ENCODE results near the gene PLAU. TPM values are rescaled to one million over a fixed set of nuclear protein-coding genes. Genes with fewer than 3 reads are reported as not detected.

Gene PLAU
- 1 to 10 TPM; 3.0 to 5.3 TPM for total RNA-seq

- peaks cover 36% of the 10 kb centered on the region for H3K27me3 Mint-ChIP-seq
- peaks cover 24% of the 10 kb centered on the region for H3K36me3 Mint-ChIP-seq (ENCODE audit: low read depth)
- POLR2A ChIA-PET: interaction anchor here (0.9 to 1.2 kb wide), 8 partner anchors 9 to 30 kb away, joined by 3 to 6 read pairs (median 3); no protein-coding TSS in a partner anchor
- peak; percentile 58 for DNase-seq
- H3K27ac Mint-ChIP-seq: peak within 1 kb of the TSS; percentile 76
- peak within 1 kb of the TSS; percentile 96 for H3K4me3 Mint-ChIP-seq
- peaks cover 49% of the 10 kb centered on the region for H3K4me1 Mint-ChIP-seq
- H3K9me3 Mint-ChIP-seq: no peaks in the 10 kb centered on the region
- CTCF ChIA-PET: interaction anchor here (0.6 to 1.6 kb wide), 5 partner anchors 8 to 145 kb away, joined by 3 to 7 read pairs (median 3); no protein-coding TSS in a partner anchor
Measured at GRCh38 chr10:73910764-73911552, at the start of gene PLAU. Gene PLAU, plus strand, starts transcription at chr10:73911132. Its CDS starts 424 bp downstream, at chr10:73911556.

DNA sequence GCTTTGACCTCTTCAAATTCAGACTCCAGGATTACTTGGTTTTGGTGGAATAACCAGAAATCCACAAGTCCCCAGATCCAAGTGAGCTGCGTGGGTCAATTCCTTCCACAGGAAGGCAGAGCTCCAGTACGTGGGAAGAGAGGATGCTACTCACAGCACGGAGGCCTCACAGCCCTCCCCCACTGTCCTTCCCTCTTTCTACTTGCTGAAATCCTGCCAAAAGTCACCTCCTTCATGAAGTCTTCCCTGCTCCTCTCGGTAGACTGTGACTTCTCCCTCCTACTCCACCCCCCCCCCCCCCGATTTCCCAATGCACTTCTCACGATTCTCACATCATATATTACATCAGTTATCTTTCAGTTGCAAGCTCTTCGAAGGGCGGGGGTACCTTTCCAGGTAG, 48.9 kb upstream of the PLAU start:
- DNase-seq: no peak
- ChIA-PET POLR2A (interaction anchor here (0.9 to 2.1 kb wide), 6 partner anchors 10 to 367 kb away, joined by 3 to 7 read pairs (median 5); partner anchors contain the start of gene CAMK2G), CTCF (interaction anchor here (1.1 to 9.9 kb wide), 6 partner anchors 8 to 78 kb away, joined by 3 to 111 read pairs (median 7); no protein-coding TSS in a partner anchor)
- Mint-ChIP-seq H3K4me1 (peaks cover 95% of the 10 kb centered on the region), H3K27me3 (no peaks in the 10 kb centered on the region), H3K27ac (no peak overlapping the region), H3K4me3 (no peak overlapping the region), H3K9me3 (no peaks in the 10 kb centered on the region), H3K36me3 (ENCODE audit: low read depth) (peaks cover 70% of the 10 kb centered on the region)

GRCh38 chr10:73863039-73863817, 47.7 kb upstream of the PLAU start:
- H3K27ac Mint-ChIP-seq: peak overlapping the region; percentile 26

DNA sequence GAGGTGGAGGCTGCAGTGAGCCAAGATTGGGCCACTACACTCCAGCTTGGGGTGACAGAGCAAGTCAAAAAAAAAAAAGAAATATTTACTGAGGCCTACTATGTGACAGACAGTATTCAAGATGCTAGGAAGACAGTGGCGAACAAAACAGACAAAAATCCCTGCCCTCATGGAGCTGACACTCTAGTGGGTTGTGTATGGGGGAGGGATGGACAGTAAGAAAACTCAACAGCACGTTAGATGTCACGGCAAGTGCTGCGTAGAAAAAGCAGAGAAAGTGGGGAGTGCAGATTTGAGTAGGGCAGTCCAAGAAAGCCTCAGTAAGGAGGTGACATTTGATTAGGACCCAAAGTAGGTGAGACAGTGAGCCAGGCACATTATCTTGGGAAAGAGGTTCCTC, 46.7 kb upstream of the PLAU start:
- DNase-seq: no peak
- peaks cover 55% of the 10 kb centered on the region for H3K36me3 Mint-ChIP-seq (ENCODE audit: low read depth)
- ChIA-PET POLR2A (interaction anchor here (1.1 to 3.6 kb wide), 6 partner anchors 10 to 92 kb away, joined by 4 to 36 read pairs (median 8); partner anchors contain the start of gene CAMK2G), CTCF (interaction anchor here (0.7 to 9.9 kb wide), 7 partner anchors 10 to 19 kb away, joined by 3 to 111 read pairs (median 4); partner anchors contain the start of gene CAMK2G)
- H3K9me3 Mint-ChIP-seq: no peaks in the 10 kb centered on the region
- no peaks in the 10 kb centered on the region for H3K27me3 Mint-ChIP-seq
- H3K27ac Mint-ChIP-seq: peak overlapping the region; percentile 99
- peaks cover 92% of the 10 kb centered on the region for H3K4me1 Mint-ChIP-seq
- H3K4me3 Mint-ChIP-seq: peak overlapping the region; percentile 80

More at GRCh38 chr10:73863039-73863817, 47.7 kb upstream of the PLAU start:
- peaks cover 95% of the 10 kb centered on the region for H3K4me1 Mint-ChIP-seq
- no peak for DNase-seq
- H3K27me3 Mint-ChIP-seq: no peaks in the 10 kb centered on the region
- ChIA-PET CTCF (interaction anchor here (1.0 to 9.9 kb wide), 7 partner anchors 9 to 94 kb away, joined by 3 to 111 read pairs (median 5); no protein-coding TSS in a partner anchor), POLR2A (interaction anchor here (1.6 to 3.6 kb wide), 3 partner anchors 10 to 17 kb away, joined by 7 to 36 read pairs (median 8); partner anchors contain the start of gene CAMK2G)
- no peaks in the 10 kb centered on the region for H3K9me3 Mint-ChIP-seq
- H3K36me3 Mint-ChIP-seq (ENCODE audit: low read depth): peaks cover 59% of the 10 kb centered on the region
- no peak overlapping the region for H3K4me3 Mint-ChIP-seq

- Mint-ChIP-seq H3K4me3 (peak overlapping the region; percentile 80), H3K27me3 (no peaks in the 10 kb centered on the region), H3K9me3 (no peaks in the 10 kb centered on the region), H3K4me1 (peaks cover 87% of the 10 kb centered on the region), H3K27ac (peak overlapping the region; percentile 99), H3K36me3 (ENCODE audit: low read depth) (peaks cover 56% of the 10 kb centered on the region)
- ChIA-PET POLR2A (interaction anchor here (1.1 to 3.6 kb wide), 8 partner anchors 9 to 133 kb away, joined by 3 to 36 read pairs (median 8); partner anchors contain the start of genes CAMK2G and VCL), CTCF (interaction anchor here (1.2 to 9.9 kb wide), 6 partner anchors 9 to 75 kb away, joined by 3 to 111 read pairs (median 4); partner anchors contain the start of gene CAMK2G)
- DNase-seq: no peak
Measured at GRCh38 chr10:73865107-73865458, 45.8 kb upstream of the PLAU start.

DNA sequence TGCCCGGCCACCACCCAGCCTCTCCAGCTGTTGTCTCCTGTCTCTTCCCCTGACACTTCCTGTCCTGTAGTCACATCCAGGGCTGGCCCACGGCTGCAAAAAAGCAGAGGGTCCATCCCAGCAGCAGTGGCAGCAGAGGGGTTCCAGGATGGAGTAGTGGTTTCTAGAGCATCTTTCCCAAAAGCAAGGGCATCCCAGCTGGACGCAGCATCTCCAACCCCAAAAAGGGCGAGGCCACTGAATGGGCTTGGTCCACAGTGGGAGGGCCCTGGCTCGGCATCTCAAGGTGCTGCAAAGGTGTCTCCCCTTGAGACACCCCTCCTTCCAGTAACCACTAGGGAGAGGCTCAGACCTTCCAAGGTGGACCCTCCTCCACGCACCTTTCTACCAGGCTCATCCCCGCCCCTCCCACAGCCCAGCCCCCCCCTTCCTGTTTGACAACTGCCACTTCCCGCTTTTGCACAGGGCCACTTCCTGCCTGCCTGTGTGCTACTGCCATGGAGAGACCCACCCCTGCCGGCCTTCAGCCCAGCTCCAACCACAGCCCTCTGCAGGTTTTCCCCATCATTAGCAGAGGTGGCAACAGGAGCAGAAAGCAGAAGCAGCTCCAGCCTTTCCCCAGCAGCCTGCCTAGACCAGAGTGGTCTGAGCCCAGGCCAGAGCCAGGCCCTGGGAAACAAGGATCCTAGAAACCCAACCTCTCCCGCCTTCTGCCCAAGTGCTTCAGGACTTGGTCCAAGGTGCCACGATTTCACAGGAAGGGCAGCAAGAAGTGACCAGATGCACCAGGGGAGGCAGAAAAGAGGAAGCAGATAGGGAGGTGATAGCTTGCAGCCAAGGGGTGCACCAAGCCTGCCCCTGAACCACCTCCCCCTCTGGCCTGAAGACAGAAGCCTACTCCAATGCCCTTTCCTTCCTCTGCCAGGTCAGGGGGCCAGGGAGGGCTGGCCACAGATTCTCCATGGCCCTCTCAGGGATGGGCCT, 45.2 kb upstream of the PLAU start:
- Mint-ChIP-seq H3K4me3 (peak overlapping the region; percentile 80), H3K27me3 (no peaks in the 10 kb centered on the region), H3K9me3 (no peaks in the 10 kb centered on the region), H3K27ac (peak overlapping the region; percentile 99), H3K4me1 (peaks cover 86% of the 10 kb centered on the region), H3K36me3 (ENCODE audit: low read depth) (peaks cover 55% of the 10 kb centered on the region)
- ChIA-PET CTCF (interaction anchor here (0.9 to 9.9 kb wide), 10 partner anchors 8 to 125 kb away, joined by 3 to 111 read pairs (median 4); no protein-coding TSS in a partner anchor), POLR2A (interaction anchor here (0.7 to 3.6 kb wide), 11 partner anchors 9 to 132 kb away, joined by 3 to 36 read pairs (median 5); partner anchors contain the start of genes CAMK2G, CHCHD1 and VCL)
- DNase-seq: peak; percentile 70

- Mint-ChIP-seq H3K27ac (peak overlapping the region; percentile 99), H3K36me3 (ENCODE audit: low read depth) (peaks cover 60% of the 10 kb centered on the region), H3K4me1 (peaks cover 85% of the 10 kb centered on the region), H3K27me3 (no peaks in the 10 kb centered on the region), H3K9me3 (no peaks in the 10 kb centered on the region), H3K4me3 (peak overlapping the region; percentile 80)
- POLR2A ChIA-PET: interaction anchor here (1.0 to 3.6 kb wide), 3 partner anchors 8 to 94 kb away, joined by 4 to 36 read pairs (median 9); partner anchors contain the start of gene CAMK2G
- CTCF ChIA-PET: interaction anchor here (0.8 to 9.9 kb wide), 8 partner anchors 7 to 125 kb away, joined by 3 to 111 read pairs (median 4); no protein-coding TSS in a partner anchor
- no peak for DNase-seq
Measured at GRCh38 chr10:73866621-73867020, 44.3 kb upstream of the PLAU start.

DNA sequence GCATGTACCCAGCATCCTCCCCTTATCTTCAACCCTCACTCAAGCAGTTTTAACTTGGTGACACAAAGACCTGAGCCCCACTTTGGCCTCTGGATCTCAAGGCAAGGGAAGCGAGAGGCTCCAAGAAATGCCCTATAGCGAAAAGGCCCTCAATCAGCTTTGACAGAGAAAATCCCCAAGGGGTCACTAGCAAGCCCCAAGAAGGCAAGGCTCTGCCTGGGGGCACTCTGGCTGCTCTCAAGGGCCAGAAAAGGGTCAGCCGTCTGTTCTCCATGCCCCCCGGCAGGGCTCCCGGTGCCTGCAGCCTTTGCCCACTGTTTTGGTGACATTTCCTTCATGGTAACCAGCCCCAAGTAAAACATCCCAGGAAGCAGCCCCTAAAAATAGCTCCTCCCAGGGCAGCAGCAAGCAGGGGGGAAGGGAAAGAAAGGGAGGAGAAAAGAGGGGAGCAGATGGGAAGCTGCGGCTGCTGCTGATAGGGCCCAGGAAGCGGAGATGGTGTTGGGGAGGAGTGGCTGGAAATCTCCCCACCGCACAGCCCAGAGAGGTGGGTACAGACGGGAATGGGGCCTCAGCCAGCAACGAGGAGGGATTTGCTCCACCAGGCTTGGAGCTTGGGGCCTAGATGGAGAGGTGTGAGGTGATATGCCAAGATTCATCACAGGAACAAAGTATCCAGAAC, 43.7 kb upstream of the PLAU start:
- Mint-ChIP-seq H3K9me3 (no peaks in the 10 kb centered on the region), H3K4me3 (no peak overlapping the region), H3K27me3 (no peaks in the 10 kb centered on the region), H3K4me1 (peaks cover 85% of the 10 kb centered on the region), H3K36me3 (ENCODE audit: low read depth) (peaks cover 65% of the 10 kb centered on the region), H3K27ac (peak overlapping the region; percentile 99)
- ChIA-PET CTCF (interaction anchor here (0.8 to 9.9 kb wide), 2 partner anchors 12 to 74 kb away, joined by 3 to 111 read pairs; no protein-coding TSS in a partner anchor), POLR2A (interaction anchor here (1.4 to 3.6 kb wide), 3 partner anchors 7 to 12 kb away, joined by 4 to 36 read pairs (median 6); partner anchors contain the start of gene CAMK2G)
- DNase-seq: no peak

- peaks cover 65% of the 10 kb centered on the region for H3K36me3 Mint-ChIP-seq (ENCODE audit: low read depth)
Measured at GRCh38 chr10:73867871-73868631, 42.9 kb upstream of the PLAU start.

GRCh38 chr10:73868655-73869195, 42.2 kb upstream of the PLAU start:
- H3K36me3 Mint-ChIP-seq (ENCODE audit: low read depth): peaks cover 60% of the 10 kb centered on the region
- POLR2A ChIA-PET: interaction anchor here (1.2 to 1.5 kb wide), 3 partner anchors 9 to 12 kb away, joined by 3 to 6 read pairs (median 4); no protein-coding TSS in a partner anchor
- peak overlapping the region; percentile 8 for H3K27ac Mint-ChIP-seq

More at GRCh38 chr10:73867871-73868631, 42.9 kb upstream of the PLAU start:
- Mint-ChIP-seq H3K27ac (peak overlapping the region; percentile 47), H3K4me1 (peaks cover 85% of the 10 kb centered on the region), H3K9me3 (no peaks in the 10 kb centered on the region), H3K4me3 (no peak overlapping the region), H3K27me3 (no peaks in the 10 kb centered on the region)
- ChIA-PET POLR2A (interaction anchor here (1.4 to 1.5 kb wide), 2 partner anchors 9 to 11 kb away, joined by 4 to 6 read pairs; no protein-coding TSS in a partner anchor), CTCF (interaction anchor here (2.2 to 9.9 kb wide), 2 partner anchors 11 to 18 kb away, joined by 6 to 111 read pairs; no protein-coding TSS in a partner anchor)
- no peak for DNase-seq

More at GRCh38 chr10:73868655-73869195, 42.2 kb upstream of the PLAU start:
- CTCF ChIA-PET: interaction anchor here (0.7 to 9.9 kb wide), 3 partner anchors 10 to 72 kb away, joined by 3 to 111 read pairs (median 6); no protein-coding TSS in a partner anchor
- Mint-ChIP-seq H3K27me3 (no peaks in the 10 kb centered on the region), H3K4me1 (peaks cover 83% of the 10 kb centered on the region), H3K9me3 (no peaks in the 10 kb centered on the region), H3K4me3 (no peak overlapping the region)
- no peak for DNase-seq
